ENCODE data around the gene MAP2K5.
A peak's percentile ranks its signal among the peaks of the same experiment; 100 is the strongest.

MAP2K5 gene

GRCh38 chr15:67512140-67512539 lies 30.4 kb upstream of the MAP2K5 start:
- TF ChIP-seq ZNF274 (IDR thresholded peaks at IDR 0.05; ENCODE audit: low read depth, low read length): no peak
- H3K4me3 ChIP-seq (ENCODE audit: low read length): no peak overlapping the region

DNA sequence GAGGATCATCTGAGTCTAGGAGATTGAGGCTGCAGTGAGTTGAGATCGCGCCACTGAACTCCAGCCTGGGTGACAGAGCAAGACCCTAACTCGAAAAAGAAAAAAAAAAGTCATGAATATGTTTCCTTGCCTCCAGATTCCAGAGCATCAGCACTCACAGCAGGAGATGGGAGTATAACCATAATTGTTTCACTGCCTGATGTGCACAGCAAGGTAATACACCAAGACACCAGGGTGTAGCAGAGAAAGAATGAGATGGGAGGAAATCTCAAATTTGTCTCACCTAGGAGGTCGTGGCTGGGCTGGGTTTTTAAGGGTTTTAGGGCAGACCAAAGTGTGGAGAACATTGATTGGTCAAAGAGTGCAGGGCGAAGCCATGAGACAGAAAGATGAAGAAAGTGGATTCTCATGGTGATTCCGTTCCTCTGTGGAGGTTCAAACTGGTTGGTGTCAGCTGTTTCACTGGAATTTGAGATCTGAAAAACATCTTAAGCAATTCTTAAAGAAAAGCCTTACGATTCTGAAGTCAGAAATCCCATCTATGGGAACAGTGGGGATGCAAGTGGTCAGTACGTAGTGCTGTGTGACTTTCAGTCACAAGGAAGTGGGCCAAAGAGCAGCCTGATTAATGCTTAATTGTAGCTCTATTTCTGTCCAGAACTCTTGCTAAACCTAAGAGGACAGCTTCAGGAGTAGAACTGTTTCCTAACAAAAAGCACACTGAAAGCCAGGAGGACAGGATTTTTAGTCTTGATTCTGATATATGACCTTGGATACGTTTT lies 29.4 kb upstream of the MAP2K5 start:
- H3K4me3 ChIP-seq (ENCODE audit: low read length): no peak overlapping the region
- TF ChIP-seq ZNF274 (IDR thresholded peaks at IDR 0.05; ENCODE audit: low read depth, low read length): no peak

DNA sequence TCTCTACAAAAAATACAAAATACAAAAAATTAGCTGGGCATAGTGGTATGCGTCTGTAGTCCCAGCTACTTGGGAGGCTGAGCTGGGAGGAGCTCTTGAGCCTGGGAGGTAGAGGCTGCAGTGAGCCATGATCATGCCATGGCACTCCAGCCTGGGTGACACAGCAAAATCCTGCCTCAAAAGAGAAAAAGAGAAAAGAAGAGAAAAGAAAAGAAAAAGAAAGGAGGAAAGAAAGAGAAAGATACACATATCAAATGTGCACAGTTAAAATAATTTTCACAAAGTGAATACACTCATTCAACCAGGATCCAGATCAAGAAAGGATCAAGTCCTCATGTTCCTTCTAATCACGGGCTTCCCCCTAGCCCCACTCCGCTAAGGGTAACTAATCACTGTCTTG lies 27.4 kb upstream of the MAP2K5 start:
- H3K4me3 ChIP-seq (ENCODE audit: low read length): no peak overlapping the region
- no peak for TF ChIP-seq ZNF274 (IDR thresholded peaks at IDR 0.05; ENCODE audit: low read depth, low read length)

DNA sequence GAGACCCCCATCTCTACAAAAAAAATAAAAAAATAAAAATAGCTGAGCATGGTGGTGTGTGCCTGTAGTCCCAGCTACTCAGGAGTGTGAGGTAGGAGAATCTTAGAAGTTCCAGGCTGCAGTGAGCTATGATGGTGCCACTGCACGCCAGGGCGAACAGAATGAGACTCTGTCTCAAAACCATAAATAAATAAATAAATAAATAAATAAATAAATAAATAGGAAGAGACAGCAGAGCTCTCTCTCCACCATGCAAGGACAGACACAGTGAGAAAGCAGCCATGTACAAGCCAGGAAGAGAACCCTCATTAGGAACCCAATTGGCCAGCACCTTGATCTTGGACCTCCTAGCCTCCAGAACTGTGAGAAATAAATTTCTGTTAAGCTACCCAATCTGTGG lies 26.9 kb upstream of the MAP2K5 start:
- H3K4me3 ChIP-seq (ENCODE audit: low read length): no peak overlapping the region
- no peak for TF ChIP-seq ZNF274 (IDR thresholded peaks at IDR 0.05; ENCODE audit: low read depth, low read length)

- TF ChIP-seq ZNF274 (IDR thresholded peaks at IDR 0.05; ENCODE audit: low read depth, low read length): no peak
- H3K4me3 ChIP-seq (ENCODE audit: low read length): peak overlapping the region; percentile 95; the same call in 1 of the 2 replicates
Observed at GRCh38 chr15:67520321-67521028, 22.0 kb upstream of the MAP2K5 start.

DNA sequence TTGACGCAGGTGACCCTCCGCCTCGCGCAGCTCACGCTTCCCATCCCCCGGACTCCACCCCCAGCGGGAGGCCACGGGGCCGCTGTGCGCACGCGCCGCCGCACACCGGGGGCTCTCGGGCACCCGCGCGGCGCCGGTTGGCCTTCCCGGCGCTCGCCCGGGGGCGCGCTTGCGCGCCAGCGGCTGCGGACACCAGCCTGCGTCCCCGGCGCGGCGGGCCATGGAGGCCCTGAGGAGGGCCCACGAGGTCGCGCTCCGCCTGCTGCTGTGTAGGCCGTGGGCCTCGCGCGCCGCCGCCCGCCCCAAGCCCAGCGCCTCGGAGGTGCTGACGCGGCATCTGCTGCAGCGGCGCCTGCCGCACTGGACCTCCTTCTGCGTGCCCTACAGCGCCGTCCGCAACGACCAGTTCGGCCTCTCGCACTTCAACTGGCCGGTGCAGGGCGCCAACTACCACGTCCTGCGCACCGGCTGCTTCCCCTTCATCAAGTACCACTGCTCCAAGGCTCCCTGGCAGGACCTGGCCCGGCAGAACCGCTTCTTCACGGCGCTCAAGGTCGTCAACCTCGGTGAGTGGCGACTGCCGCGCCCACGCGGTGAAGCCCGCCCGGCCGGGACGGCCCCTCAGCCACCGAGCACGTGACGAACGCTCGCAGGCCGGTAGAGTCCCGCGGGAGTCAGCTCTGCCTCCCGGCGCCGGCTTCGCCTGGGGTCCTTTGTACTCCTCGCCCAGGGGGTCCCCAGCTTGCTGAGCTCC lies 21.3 kb upstream of the MAP2K5 start, which contains the start of gene C15orf61:
TSS of gene C15orf61 (plus strand) at position 103 of the 754 bp plus-strand sequence. CDS start at position 221, 118 bp downstream.
- TF ChIP-seq ZNF274 (IDR thresholded peaks at IDR 0.05; ENCODE audit: low read depth, low read length): no peak
- peak within 1 kb of the TSS; percentile 95 for H3K4me3 ChIP-seq (ENCODE audit: low read length)

GRCh38 chr15:67521783-67522568 lies 20.5 kb upstream of the MAP2K5 start:
- TF ChIP-seq ZNF274 (IDR thresholded peaks at IDR 0.05; ENCODE audit: low read depth, low read length): no peak
- peak overlapping the region; percentile 95 for H3K4me3 ChIP-seq (ENCODE audit: low read length)

GRCh38 chr15:67523330-67523729 lies 19.2 kb upstream of the MAP2K5 start:
- peak overlapping the region; percentile 28; the same call in 1 of the 2 replicates for H3K4me3 ChIP-seq (ENCODE audit: low read length)
- TF ChIP-seq ZNF274 (IDR thresholded peaks at IDR 0.05; ENCODE audit: low read depth, low read length): no peak

GRCh38 chr15:67524235-67524634 lies 18.3 kb upstream of the MAP2K5 start:
- TF ChIP-seq ZNF274 (IDR thresholded peaks at IDR 0.05; ENCODE audit: low read depth, low read length): no peak

GRCh38 chr15:67528513-67528912 lies 14.0 kb upstream of the MAP2K5 start:
- no peak overlapping the region for H3K4me3 ChIP-seq (ENCODE audit: low read length)
- no peak for TF ChIP-seq ZNF274 (IDR thresholded peaks at IDR 0.05; ENCODE audit: low read depth, low read length)

More at GRCh38 chr15:67524235-67524634, 18.3 kb upstream of the MAP2K5 start:
- H3K4me3 ChIP-seq (ENCODE audit: low read length): no peak overlapping the region

DNA sequence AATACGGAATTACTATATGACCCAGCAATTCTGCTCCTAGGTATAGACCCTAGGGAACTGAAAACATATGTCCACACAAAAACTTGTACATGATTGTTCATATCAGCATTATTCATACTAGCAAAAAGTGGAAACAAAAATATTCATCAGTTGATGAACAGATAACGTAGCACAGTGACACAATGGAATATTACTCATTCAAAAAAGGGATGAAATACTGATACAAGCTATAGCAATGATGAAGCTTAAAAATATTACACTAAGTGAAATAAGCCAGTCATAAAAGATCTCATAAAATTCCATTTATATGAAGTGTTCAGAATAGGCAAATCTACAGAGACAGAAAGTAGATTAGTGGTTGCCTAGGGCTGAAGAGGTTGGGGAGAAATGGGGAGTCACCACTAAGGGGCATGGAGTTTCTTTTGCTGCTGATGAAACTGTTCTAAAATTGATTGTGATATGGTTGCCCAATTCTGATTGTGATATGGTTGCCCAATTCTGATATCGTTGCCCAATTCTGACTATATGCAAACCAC lies 11.1 kb upstream of the MAP2K5 start:
- no peak for TF ChIP-seq ZNF274 (IDR thresholded peaks at IDR 0.05; ENCODE audit: low read depth, low read length)
- no peak overlapping the region for H3K4me3 ChIP-seq (ENCODE audit: low read length)

DNA sequence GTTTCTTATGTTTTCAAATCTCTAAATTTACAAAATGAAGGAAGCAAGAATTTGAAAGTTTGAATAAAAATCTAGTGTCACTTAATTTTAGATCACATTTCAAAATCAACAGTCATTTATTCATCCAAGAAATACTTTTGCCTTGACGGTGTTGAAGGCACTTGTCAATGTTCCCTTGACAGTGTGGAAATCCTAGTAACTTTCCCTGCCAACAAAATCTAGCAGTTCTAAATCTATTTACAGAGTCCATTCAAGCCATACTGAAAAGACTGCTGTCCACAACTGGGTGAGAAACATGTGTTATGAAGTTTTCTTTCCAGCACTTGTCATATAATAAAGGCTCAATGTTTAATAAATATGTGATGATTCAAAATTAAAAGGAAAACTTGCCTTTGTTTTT lies 8.6 kb upstream of the MAP2K5 start:
- no peak overlapping the region for H3K4me3 ChIP-seq (ENCODE audit: low read length)
- TF ChIP-seq ZNF274 (IDR thresholded peaks at IDR 0.05; ENCODE audit: low read depth, low read length): no peak

DNA sequence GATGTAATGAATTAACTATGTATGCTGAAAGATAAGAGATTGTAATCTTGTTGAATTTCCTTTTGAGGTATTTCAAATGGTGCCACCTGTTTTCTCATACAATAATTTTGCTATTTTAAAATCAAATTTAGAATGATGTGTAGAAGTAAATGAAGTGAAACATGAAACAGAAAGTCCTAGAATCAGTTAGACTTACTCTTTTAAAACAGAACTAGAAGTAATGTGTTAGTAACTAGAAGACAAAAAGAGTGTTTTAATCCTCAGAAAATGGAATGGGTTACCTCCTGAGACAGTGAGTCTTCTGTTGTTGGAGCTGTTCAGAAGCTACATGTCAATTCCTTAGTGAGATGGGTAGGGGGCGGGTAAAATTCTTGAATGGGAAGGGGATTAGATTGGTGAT lies 8.1 kb upstream of the MAP2K5 start:
- no peak overlapping the region for H3K4me3 ChIP-seq (ENCODE audit: low read length)

More for the DNA sequence above, 8.1 kb upstream of the MAP2K5 start:
- TF ChIP-seq ZNF274 (IDR thresholded peaks at IDR 0.05; ENCODE audit: low read depth, low read length): no peak
